H1 (cell line): ENCODE data around the gene RALY. TPM values are rescaled to one million over a fixed set of nuclear protein-coding genes. Genes with fewer than 3 reads are reported as not detected.

ENCODE experiments used
- CTCF ChIA-PET: fragments of 300-600 bp; sonication (Branson Sonifier 250); formaldehyde crosslinking; loops from one replicate; lab custom pipeline; 2021; ENCODE audit not compliant: partially characterized antibody; lab: Charles Lee
- POLR2A ChIA-PET: fragments of 300-600 bp; sonication (Branson Sonifier 250); formaldehyde crosslinking; loops from one replicate; lab custom pipeline; 2021; ENCODE audit warnings: inconsistent platforms; ENCODE audit not compliant: partially characterized antibody; lab: Charles Lee
- DNase-seq, 2 experiments: peaks; one replicate each; pipeline versions ENCODE4 v3.0.0 to v3.0.0-alpha.2; 2010 to 2022; ENCODE audit warnings: low spot score in 2 of 2, low read depth in 1 of 2, mixed read lengths in 1 of 2
- FAIRE-seq: peaks from 2 replicates; lab custom pipeline; 2011; peaks lifted over from hg19 to GRCh38; lab: Jason Lieb, UNC
- H2AFZ ChIP-seq: 2 replicates; pipeline ENCODE4 v1.8.1; 2012; ENCODE audit warnings: low read length, inconsistent platforms
- H2AK5ac ChIP-seq: 2 replicates; pipeline ENCODE4 v1.6.1; 2013; ENCODE audit warnings: low read depth, low read length
- H2BK120ac ChIP-seq: replicated peaks from 2 replicates; pipeline ENCODE3; 2013; ENCODE audit warnings: low read depth, low read length, inconsistent platforms
- H2BK12ac ChIP-seq: 2 replicates; pipeline ENCODE4 v1.6.1; 2013; ENCODE audit warnings: low read depth, low read length
- H2BK15ac ChIP-seq: 2 replicates; pipeline ENCODE4 v1.6.1; 2013; ENCODE audit warnings: low read length
- H2BK20ac ChIP-seq: 2 replicates; pipeline ENCODE4 v1.6.1; 2013; ENCODE audit warnings: low read length
- H2BK5ac ChIP-seq: 2 replicates; pipeline ENCODE4 v1.6.1; 2013; ENCODE audit warnings: low read depth, low read length
- H3K14ac ChIP-seq: 2 replicates; pipeline ENCODE4 v1.6.1; 2013; ENCODE audit warnings: inconsistent platforms; ENCODE audit not compliant: insufficient read length
- H3K18ac ChIP-seq: 2 replicates; pipeline ENCODE4 v1.6.1; 2013; ENCODE audit warnings: low read length; ENCODE audit errors: extremely low read depth
- H3K23ac ChIP-seq: 2 replicates; pipeline ENCODE4 v1.6.1; 2013; ENCODE audit warnings: inconsistent platforms; ENCODE audit not compliant: insufficient read length
- H3K23me2 ChIP-seq: 2 replicates; pipeline ENCODE4 v1.6.1; 2013; ENCODE audit warnings: low read depth, low read length
- H3K27ac ChIP-seq: 2 replicates; pipeline ENCODE4 v1.6.1; 2011; ENCODE audit warnings: low read depth, low read length, inconsistent platforms
- H3K27me3 ChIP-seq, 4 experiments: replicated peaks in 1 of 4; 1 replicate in 1 of 4; 2 replicates in 3 of 4; pipeline versions ENCODE4 v1.6.1 to v1.8.1; 2011 to 2013; ENCODE audit warnings: low read length in 3 of 4, mild to moderate bottlenecking in 3 of 4, inconsistent platforms in 2 of 4, mixed read lengths in 2 of 4, moderate library complexity in 1 of 4; ENCODE audit not compliant: control insufficient read depth in 3 of 4, insufficient read depth in 3 of 4; ENCODE audit errors: extremely low read depth in 1 of 4
- H3K36me3 ChIP-seq, 4 experiments: 2 replicates each; pipeline versions ENCODE4 v1.6.1 to v1.8.1; 2011 to 2013; ENCODE audit warnings: mild to moderate bottlenecking in 4 of 4, low read length in 3 of 4, moderate library complexity in 2 of 4, control low read depth in 1 of 4, inconsistent platforms in 1 of 4; ENCODE audit not compliant: insufficient read depth in 4 of 4, control insufficient read depth in 2 of 4
- H3K4ac ChIP-seq: replicated peaks from 2 replicates; pipeline ENCODE3; 2013; ENCODE audit warnings: low read length, low read depth, mixed read lengths, inconsistent platforms; ENCODE audit not compliant: insufficient read length
- H3K4me1 ChIP-seq, 4 experiments: replicated peaks in 1 of 4; 1 replicate in 1 of 4; 2 replicates in 3 of 4; pipeline versions ENCODE4 v1.6.1 to v1.8.1; 2011 to 2013; ENCODE audit warnings: low read length in 3 of 4, inconsistent platforms in 2 of 4, mixed read lengths in 1 of 4; ENCODE audit not compliant: insufficient read depth in 4 of 4, control insufficient read depth in 3 of 4
- H3K4me2 ChIP-seq, 2 experiments: 2 replicates each; pipeline versions ENCODE4 v1.6.1 to v1.8.1; 2011 to 2013; ENCODE audit warnings: low read depth in 2 of 2, low read length in 2 of 2, control low read depth in 1 of 2, inconsistent platforms in 1 of 2, mild to moderate bottlenecking in 1 of 2; ENCODE audit not compliant: insufficient read depth in 1 of 2
- H3K4me3 ChIP-seq, 4 experiments: fragments of 200-600, 300-600 bp in 1 of 4; sonication (generic), shearing (Covaris generic), sonication (Bioruptor Twin) in 1 of 4; 2 replicates each; pipeline versions ENCODE4 v1.5.1 to v1.8.1; 2011 to 2016; ENCODE audit warnings: low read length in 4 of 4, low read depth in 3 of 4, control low read depth in 2 of 4, inconsistent platforms in 2 of 4, mild to moderate bottlenecking in 2 of 4, mixed read lengths in 1 of 4, moderate library complexity in 1 of 4; ENCODE audit not compliant: insufficient read depth in 2 of 4; ENCODE audit errors: extremely low read depth in 1 of 4
- H3K56ac ChIP-seq: replicated peaks from 2 replicates; pipeline ENCODE3; 2013; ENCODE audit warnings: low read depth, mild to moderate bottlenecking, mixed read lengths, low read length, inconsistent platforms; ENCODE audit not compliant: insufficient read length
- H3K79me1 ChIP-seq: 2 replicates; pipeline ENCODE4 v1.6.1; 2013; ENCODE audit warnings: low read depth, low read length, control low read depth
- H3K79me2 ChIP-seq, 2 experiments: 2 replicates each; pipeline versions ENCODE4 v1.6.1 to v1.8.1; 2012 to 2013; ENCODE audit warnings: low read length in 2 of 2, mild to moderate bottlenecking in 2 of 2, inconsistent platforms in 1 of 2; ENCODE audit not compliant: insufficient read depth in 2 of 2, control insufficient read depth in 1 of 2
- H3K9ac ChIP-seq, 4 experiments: replicated peaks in 1 of 4; 1 replicate in 1 of 4; 2 replicates in 3 of 4; pipeline versions ENCODE4 v1.6.1 to v1.8.1; 2011 to 2013; ENCODE audit warnings: low read depth in 3 of 4, low read length in 3 of 4, control low read depth in 2 of 4, mild to moderate bottlenecking in 2 of 4, moderate library complexity in 2 of 4, inconsistent platforms in 1 of 4; ENCODE audit errors: extremely low read depth in 1 of 4
- H3K9me3 ChIP-seq, 2 experiments: 2 replicates each; pipeline versions ENCODE4 v1.6.1 to v1.8.1; 2012 to 2013; ENCODE audit warnings: mild to moderate bottlenecking in 2 of 2, moderate library complexity in 2 of 2, control low read depth in 1 of 2, inconsistent platforms in 1 of 2, low read depth in 1 of 2, low read length in 1 of 2, mixed read lengths in 1 of 2; ENCODE audit not compliant: insufficient read depth in 2 of 2
- H4K20me1 ChIP-seq, 2 experiments: replicated peaks in 1 of 2; 2 replicates each; pipeline versions ENCODE3 to v1.8.1; 2011 to 2013; ENCODE audit warnings: inconsistent platforms in 2 of 2, low read length in 2 of 2, mild to moderate bottlenecking in 1 of 2; ENCODE audit not compliant: insufficient read depth in 2 of 2, control insufficient read depth in 1 of 2
- H4K5ac ChIP-seq: 2 replicates; pipeline ENCODE4 v1.6.1; 2013; ENCODE audit warnings: low read length, low read depth, mixed read lengths, inconsistent platforms; ENCODE audit not compliant: insufficient read length
- H4K8ac ChIP-seq: 2 replicates; pipeline ENCODE4 v1.8.0; 2013; ENCODE audit warnings: mild to moderate bottlenecking, moderate library complexity, low read length, inconsistent platforms; ENCODE audit not compliant: insufficient read depth; ENCODE audit errors: extremely low read depth
- H4K91ac ChIP-seq: replicated peaks from 2 replicates; pipeline ENCODE3; 2013; ENCODE audit warnings: low read length, mixed read lengths, inconsistent platforms; ENCODE audit not compliant: insufficient read length
- CBX5 ChIP-seq: fragments of 300-800, 300-1000 bp; sonication (generic); IDR thresholded peaks from 2 replicates; pipeline ENCODE4 v1.7.1; 2016; ENCODE audit warnings: antibody characterized with exemption, low read length, low read depth
- CHD2 ChIP-seq: IDR thresholded peaks from 2 replicates; pipeline ENCODE4 v1.6.1; 2012; ENCODE audit warnings: low read length, improper control_type of control experiment
- CTBP2 ChIP-seq: IDR thresholded peaks from 2 replicates; pipeline ENCODE4 v1.7.0; 2011; ENCODE audit warnings: borderline replicate concordance, mild to moderate bottlenecking, moderate library complexity, mixed read lengths, low read length; ENCODE audit not compliant: insufficient read depth, insufficient read length
- EGR1 ChIP-seq: IDR thresholded peaks from 2 replicates; pipeline ENCODE4 v1.6.1; 2011; ENCODE audit warnings: low read depth, low read length, borderline replicate concordance
- HDAC2 ChIP-seq, 2 experiments: fragments of 300-600 bp in 1 of 2; sonication (generic) in 1 of 2; IDR thresholded peaks; 2 replicates each; pipeline ENCODE4 v1.6.1; 2011 to 2012; ENCODE audit warnings: low read depth in 2 of 2, low read length in 2 of 2, mild to moderate bottlenecking in 2 of 2, moderate library complexity in 2 of 2, borderline replicate concordance in 1 of 2, inconsistent platforms in 1 of 2
- NRF1 ChIP-seq: IDR thresholded peaks from 2 replicates; pipeline ENCODE4 v1.6.1; 2011; ENCODE audit warnings: mild to moderate bottlenecking, low read depth, low read length, improper control_type of control experiment
- RAD21 ChIP-seq, 2 experiments: IDR thresholded peaks in 1 of 2; conservative IDR thresholded peaks in 1 of 2; 2 replicates each; pipeline ENCODE4 v1.6.1; 2011; ENCODE audit warnings: low read depth in 2 of 2, low read length in 2 of 2, improper control_type of control experiment in 1 of 2, inconsistent platforms in 1 of 2, mild to moderate bottlenecking in 1 of 2, moderate library complexity in 1 of 2
- RNF2 ChIP-seq: fragments of 200-900, 300-1000 bp; sonication (generic); IDR thresholded peaks from 2 replicates; pipeline ENCODE4 v1.7.1; 2016; ENCODE audit warnings: borderline replicate concordance, low read depth, mild to moderate bottlenecking, antibody characterized with exemption, low read length; ENCODE audit not compliant: poor library complexity, severe bottlenecking; ENCODE audit errors: missing control alignments
- RXRA ChIP-seq: IDR thresholded peaks from 2 replicates; pipeline ENCODE4 v1.6.1; 2011; ENCODE audit warnings: low read depth, mild to moderate bottlenecking, low read length, moderate library complexity; ENCODE audit not compliant: insufficient read depth
- SP2 ChIP-seq: IDR thresholded peaks from 2 replicates; pipeline ENCODE4 v1.6.1; 2012; ENCODE audit warnings: mild to moderate bottlenecking, low read length, inconsistent platforms
- SP4 ChIP-seq: IDR thresholded peaks from 2 replicates; pipeline ENCODE4 v1.6.1; 2012; ENCODE audit warnings: low read length, inconsistent platforms
- SRF ChIP-seq: IDR thresholded peaks from 2 replicates; pipeline ENCODE4 v1.6.1; 2011; ENCODE audit warnings: mild to moderate bottlenecking, low read depth, low read length, moderate library complexity
- TAF1 ChIP-seq: IDR thresholded peaks from 2 replicates; pipeline ENCODE4 v1.6.1; 2011; ENCODE audit warnings: mild to moderate bottlenecking, low read depth, low read length
- WGBS, 2 experiments: shearing (Covaris generic) in 1 of 2; methylation state at CpG; one replicate each; pipeline versions ENCODE4 v1.1.6 to v1.1.7; 2013 to 2015; ENCODE audit warnings: low lambda C conversion rate in 2 of 2, mixed read lengths in 2 of 2, inconsistent platforms in 1 of 2, low coverage in 1 of 2, missing lambda C conversion rate in 1 of 2; ENCODE audit not compliant: insufficient replicate concordance in 2 of 2, insufficient coverage in 1 of 2, insufficient read length in 1 of 2; ENCODE audit errors: extremely low coverage in 1 of 2, missing lambda C conversion rate in 1 of 2; 5-methylcytosine and 5-hydroxymethylcytosine counted together
- polyA plus RNA-seq, 7 experiments: library from polyadenylated mRNA; depleted of rRNA in 3 of 7; stranded (reverse) in 5 of 7; unstranded in 2 of 7; fragments of >200 nt in 5 of 7; fragments of 200-250 nt in 2 of 7; gene quantifications; 1 replicate in 5 of 7; 2 replicates in 1 of 7; 4 replicates in 1 of 7; pipeline versions ENCODE4 v1.2.1 to v1.2.3, GENCODE V29; 2011 to 2013; ENCODE audit warnings: missing spikeins in 2 of 7, mixed read lengths in 2 of 7
- total RNA-seq: library from RNA; stranded (reverse); fragmentation: NEBNext Ultra II Directional; extraction: Animal tissue kit (Norgen Biotek cat#: 25700); gene quantifications from 2 replicates; pipeline ENCODE4 v1.2.1, GENCODE V29; 2021

The RALY gene
- total and polyA plus RNA-seq, 2 of the 8 experiments (the other 6 are each of a cell fraction or from before 2014, with no cell fraction given) = 133 to 148 TPM

- ChIA-PET CTCF (interaction anchor here (0.6 to 2.0 kb wide), 5 partner anchors 8 to 345 kb away, joined by 3 to 6 read pairs (median 4); no protein-coding TSS in a partner anchor), POLR2A (interaction anchor here (0.7 to 6.1 kb wide), 2 partner anchors 10 to 20 kb away, joined by 3 to 43 read pairs; partner anchors contain the start of gene RALY)
- FAIRE-seq (no peak), DNase-seq (no peak)
- Histone ChIP-seq H3K18ac (peak overlapping the region; percentile 49; the same call in 1 of the 2 replicates), H4K8ac (no peak overlapping the region), H3K79me1 (peaks cover 8% of the 10 kb centered on the region), H3K4ac (no peak overlapping the region), H2AK5ac (no peak overlapping the region), H3K14ac (no peak overlapping the region), H3K79me2 (peaks cover 4 to 91% of the 10 kb centered on the region in 2 experiments; a peak in 3 of 4 replicates), H4K20me1 (peaks cover 11 to 18% of the 10 kb centered on the region in 2 experiments), H3K23ac (no peak overlapping the region), H2BK12ac (peak overlapping the region; percentile 75; the same call in 1 of the 2 replicates), H3K9ac (no peak overlapping the region), H2BK5ac (no peak overlapping the region), H3K23me2 (0 out of 2 replicates have a peak, but pooled peaks cover 2% of the 10 kb centered on the region), H4K5ac (no peak overlapping the region), H3K4me3 (peak overlapping the region in 1 of 4 experiments; percentile 34; a peak in 1 of 8 replicates), H2BK20ac (no peak overlapping the region), H2AFZ (no peak overlapping the region), H2BK120ac (no peak overlapping the region), H4K91ac (no peak overlapping the region), H3K36me3 (no peaks in the 10 kb centered on the region), H3K27ac (no peak overlapping the region), H2BK15ac (no peak overlapping the region), H3K9me3 (no peaks in the 10 kb centered on the region), H3K27me3 (no peaks in the 10 kb centered on the region), H3K4me1 (peaks cover 0 to 36% (median 26%) of the 10 kb centered on the region in 4 experiments), H3K56ac (no peak overlapping the region), H3K4me2 (peak overlapping the region; percentile 34 to 47)
- 77% methylated on average over 3 of the region's 3 CpGs; no CpG with 5 or more reads in 1 of the 2 experiments for WGBS, 2 experiments
- no peak for TF ChIP-seq CTBP2
- TF ChIP-seq RNF2 = no peak
- TF ChIP-seq RXRA = no peak
- TF ChIP-seq TAF1 = no peak
- TF ChIP-seq CBX5 = no peak
- TF ChIP-seq EGR1 = no peak
- TF ChIP-seq HDAC2 (IDR thresholded peaks at IDR 0.05; ENCODE audit: borderline replicate concordance in 1 of 2, low read depth in 2 of 2, low read length in 2 of 2) = no peak
- TF ChIP-seq CHD2 = no peak
- TF ChIP-seq NRF1 = no peak
- no peak for TF ChIP-seq SP4
- TF ChIP-seq SP2 = no peak
- TF ChIP-seq SRF = no peak
- TF ChIP-seq RAD21 (IDR thresholded peaks at IDR 0.05 in 1 of 2, conservative IDR thresholded peaks at IDR 0.05 in 1 of 2; ENCODE audit: low read depth in 2 of 2, low read length in 2 of 2) = no peak
These were observed 19.0 kb downstream of the RALY start for GRCh38 chr20:34012735-34013134.
